Stimulated activated naive CD8-positive, alpha-beta T cell treated with anti-CD3 and anti-CD28 coated beads, Interleukin-15, Interleukin-2, amounts not matched to agents 100 U/mL and 50 U/mL, for 24 hours (primary cell): ENCODE data around the gene FKBP15.
"Not testable (repeated sequence)": the region's sequence is repeated elsewhere in the genome, so short reads cannot be mapped to it uniquely, and the experiment has no call there.

Experiments used
- ATAC-seq: fragments of 150-1000 bp; cut with Tn5 transposase; one replicate; pipeline ENCODE4 v1.10.0; 2021
- DNase-seq: peaks from one replicate; pipeline ENCODE4 v3.0.0; 2021

FKBP15 gene

GRCh38 chr9:113148372-113148705 lies 72.7 kb downstream of the FKBP15 start:
- DNase-seq (no peak), ATAC-seq (no peak)

DNA sequence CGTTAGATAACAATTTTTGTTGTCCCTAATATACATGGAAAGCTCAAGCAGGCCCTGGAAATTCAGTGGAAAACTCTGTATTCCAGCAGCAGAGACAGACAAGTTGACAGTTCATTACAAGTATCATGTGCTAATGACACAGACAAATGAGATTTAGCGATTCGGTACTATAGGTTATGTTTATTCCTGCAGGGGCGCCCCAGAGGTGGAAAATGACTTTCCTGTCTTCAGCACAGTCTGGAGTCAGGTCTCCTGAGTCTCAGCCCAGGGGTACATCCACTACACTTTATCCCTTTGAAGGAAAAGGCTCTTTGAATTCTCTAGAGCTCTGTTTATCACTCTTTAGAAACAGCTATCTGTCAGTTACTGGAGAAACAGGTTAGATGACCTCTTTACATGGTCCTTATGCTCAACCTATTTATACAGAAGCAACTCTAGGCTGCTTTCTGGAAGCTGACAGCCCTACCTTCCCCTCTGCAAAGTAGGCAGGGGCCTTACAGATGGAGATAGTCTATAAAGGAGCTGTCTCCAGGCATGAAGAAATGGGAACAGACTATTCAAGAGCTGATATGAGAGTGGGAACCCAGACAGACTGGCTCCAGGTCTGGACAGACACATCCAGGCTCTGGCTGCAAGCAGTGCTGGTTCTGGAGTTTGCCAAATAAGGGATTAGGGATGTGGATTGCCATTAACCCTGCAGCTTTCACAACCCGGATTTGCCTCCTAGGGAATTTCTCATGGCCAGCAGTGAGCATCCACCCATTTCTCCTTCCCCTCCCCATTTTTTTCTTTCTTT lies 77.4 kb downstream of the FKBP15 start:
- DNase-seq = no peak
- ATAC-seq = no peak

DNA sequence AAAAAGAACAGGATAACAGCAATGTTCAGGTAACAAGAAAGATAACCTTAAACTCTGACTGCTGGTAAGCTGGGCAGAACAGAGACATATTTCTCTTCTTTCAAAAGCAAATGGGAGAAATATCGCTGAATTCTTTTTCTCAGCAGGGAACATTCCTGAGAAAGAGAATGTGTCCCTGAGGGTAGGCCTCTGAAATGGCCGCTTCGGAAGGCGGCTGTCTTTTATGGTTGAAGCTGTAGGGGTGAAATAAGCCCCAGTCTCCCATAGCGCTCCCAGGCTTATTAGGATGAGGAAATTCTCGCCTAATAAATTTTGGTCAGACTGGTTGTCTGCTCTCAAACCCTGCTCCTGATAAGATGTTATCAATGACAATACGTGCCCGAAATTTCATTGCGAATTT lies 80.2 kb downstream of the FKBP15 start:
- not testable (repeated sequence) for ATAC-seq, DNase-seq

DNA sequence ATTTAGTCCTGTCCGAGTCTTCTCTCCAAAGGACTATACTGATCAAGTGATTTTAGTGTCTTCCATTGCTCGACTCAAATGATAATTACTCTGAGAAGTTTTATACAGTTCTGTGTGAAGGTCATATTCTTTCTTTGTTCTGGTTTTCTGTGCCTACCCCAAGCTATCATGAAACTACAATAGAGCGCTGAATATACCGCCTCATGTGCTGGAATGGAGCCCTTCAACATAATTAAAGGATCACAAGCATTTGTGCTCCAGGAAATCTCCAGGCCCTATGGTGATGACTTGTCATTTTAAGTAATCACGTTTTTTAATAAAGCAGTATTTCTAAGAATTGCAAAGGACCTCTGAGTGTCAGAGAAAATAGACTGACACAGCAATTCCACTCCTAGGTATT lies 81.1 kb downstream of the FKBP15 start:
- ATAC-seq = no peak
- DNase-seq = no peak

- ATAC-seq = no peak
- no peak for DNase-seq
These were observed 81.8 kb downstream of the FKBP15 start for GRCh38 chr9:113139225-113139829.

DNA sequence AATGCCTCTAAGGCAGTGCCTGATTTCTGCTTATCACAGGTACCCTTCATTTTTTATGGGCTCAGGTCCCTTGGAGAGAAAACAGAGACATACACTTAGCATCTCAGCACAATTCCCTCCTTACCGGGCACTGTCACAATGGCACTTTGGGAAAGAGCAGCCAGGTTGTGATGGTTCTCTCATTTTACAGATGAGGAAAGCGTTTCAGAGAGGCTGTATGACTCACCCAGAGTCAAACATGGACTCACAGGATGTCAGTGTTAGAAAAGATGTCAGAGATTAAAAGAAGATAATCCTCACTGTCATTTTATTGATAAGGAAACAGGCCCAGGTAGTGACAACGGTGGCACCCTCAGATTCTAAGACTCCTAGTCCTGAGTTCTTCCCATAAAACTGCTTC lies 82.3 kb downstream of the FKBP15 start:
- no peak for ATAC-seq

DNA sequence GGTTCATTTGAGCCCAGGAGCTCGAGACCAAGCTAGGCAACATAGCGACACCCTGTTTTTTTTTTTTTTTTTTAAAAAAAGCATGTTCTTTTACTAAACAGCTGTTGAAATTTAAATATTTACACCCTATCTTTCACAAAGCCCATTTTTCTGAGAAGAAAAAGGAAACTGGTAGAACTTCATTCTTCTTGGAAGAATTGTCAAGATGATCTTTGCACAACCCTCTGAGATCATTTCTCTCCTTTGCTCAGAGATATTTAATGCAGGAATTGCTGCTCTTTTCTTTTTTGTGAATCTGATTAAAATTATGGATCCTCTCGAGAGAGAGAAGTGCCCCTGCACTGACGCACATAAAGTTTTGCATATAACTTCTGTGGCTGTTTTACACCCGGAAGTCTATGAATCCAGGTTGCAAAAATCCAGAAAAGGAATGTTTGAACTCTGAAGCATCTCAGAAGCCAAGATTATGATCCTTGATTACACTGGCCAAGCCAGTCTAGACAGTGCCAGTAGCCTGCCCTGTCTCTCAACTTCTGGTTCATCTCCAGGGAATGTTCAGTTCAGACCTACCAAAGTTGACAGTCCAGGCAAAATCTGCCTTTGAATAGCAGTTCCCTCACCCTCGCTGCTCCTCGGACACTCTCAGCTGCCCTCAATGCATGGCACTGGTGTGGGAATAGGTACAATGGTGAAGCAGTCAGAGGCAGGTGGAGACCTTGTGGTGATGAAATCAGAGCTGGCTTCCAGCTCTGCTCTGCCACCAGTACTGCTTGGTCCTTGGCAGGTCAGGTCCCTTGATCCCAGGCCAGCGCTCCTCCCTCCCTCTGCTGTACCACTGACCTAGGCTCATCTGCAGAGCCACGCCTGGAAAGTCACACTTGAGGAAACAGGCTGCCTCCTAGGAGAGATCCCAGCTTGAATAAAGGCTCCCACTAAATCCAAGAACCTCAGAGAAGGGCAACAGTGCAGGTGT lies 83.6 kb downstream of the FKBP15 start:
- ATAC-seq (no peak), DNase-seq (no peak)

More for the DNA sequence above, 82.3 kb downstream of the FKBP15 start:
- no peak for DNase-seq

DNA sequence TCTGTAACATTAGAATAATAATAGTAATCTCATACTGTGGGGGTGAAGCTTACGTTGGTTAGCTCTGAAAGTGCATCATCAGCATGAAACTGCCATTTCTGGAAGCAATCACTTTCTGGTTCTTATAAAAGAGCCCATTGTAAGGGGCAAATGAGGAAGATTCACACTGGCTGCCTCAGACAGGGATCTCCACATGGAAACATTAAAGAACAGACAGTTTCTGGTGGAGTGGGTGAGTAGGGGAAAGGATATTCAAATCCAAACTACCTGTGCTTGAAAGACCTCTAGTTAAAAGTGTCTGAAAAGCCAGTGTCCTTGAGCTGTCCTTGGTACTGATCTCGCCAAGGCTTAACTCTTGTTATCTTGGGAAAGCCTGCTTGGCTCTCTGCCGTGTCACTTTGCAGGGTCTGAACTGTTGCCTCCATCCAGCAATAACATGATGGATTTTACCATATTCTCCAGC lies 89.4 kb downstream of the FKBP15 start:
- DNase-seq = no peak
- ATAC-seq = no peak

DNA sequence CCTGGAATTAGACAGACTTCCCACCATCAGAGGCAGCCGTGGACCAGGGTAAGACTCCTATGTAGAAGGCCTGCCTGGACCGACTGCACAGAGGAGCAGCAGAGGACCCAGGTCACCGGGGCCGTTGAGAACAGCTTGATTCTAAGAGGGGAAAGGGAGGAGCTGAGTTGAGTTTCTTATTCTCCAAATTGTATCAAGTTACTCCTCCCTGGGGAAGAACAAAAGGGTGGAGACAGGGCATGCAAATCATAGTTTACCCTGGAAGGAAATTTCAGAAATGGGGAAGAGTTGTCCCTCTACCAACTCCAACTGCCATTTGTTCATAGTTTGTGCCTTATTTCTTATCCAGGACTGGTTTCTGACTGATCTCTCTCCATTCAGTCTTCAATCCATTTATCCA lies 91.2 kb downstream of the FKBP15 start:
- ATAC-seq = no peak

GRCh38 chr9:113129466-113129865 lies 91.6 kb downstream of the FKBP15 start:
- ATAC-seq (no peak), DNase-seq (no peak)

More for the DNA sequence above, 91.2 kb downstream of the FKBP15 start:
- DNase-seq = no peak

GRCh38 chr9:113125386-113126035 lies 95.6 kb downstream of the FKBP15 start:
- ATAC-seq (no peak), DNase-seq (no peak)

GRCh38 chr9:113118829-113119228 lies 102.2 kb downstream of the FKBP15 start:
- DNase-seq, ATAC-seq: not testable (repeated sequence)
